Hematopoietic multipotent progenitor cell treated with erythropoietin and hydrocortisone succinate and interleukin-3 and kit ligand, for 15 days (in vitro differentiated cells): ENCODE measurements around the gene NIPAL4.
"Not testable (repeated sequence)": the region's sequence is repeated elsewhere in the genome, so short reads cannot be mapped to it uniquely, and the experiment has no call there.

Experiments
- DNase-seq: peaks from one replicate; pipeline ENCODE4 v3.0.0-alpha.2; 2015; ENCODE audit warnings: low spot score

NIPAL4 gene

GRCh38 chr5:157463621-157464518 is 3.9 kb downstream of the NIPAL4 start:
- no peak for DNase-seq

- no peak for DNase-seq
These were observed 4.6 kb downstream of the NIPAL4 start for GRCh38 chr5:157464519-157465171.

DNA sequence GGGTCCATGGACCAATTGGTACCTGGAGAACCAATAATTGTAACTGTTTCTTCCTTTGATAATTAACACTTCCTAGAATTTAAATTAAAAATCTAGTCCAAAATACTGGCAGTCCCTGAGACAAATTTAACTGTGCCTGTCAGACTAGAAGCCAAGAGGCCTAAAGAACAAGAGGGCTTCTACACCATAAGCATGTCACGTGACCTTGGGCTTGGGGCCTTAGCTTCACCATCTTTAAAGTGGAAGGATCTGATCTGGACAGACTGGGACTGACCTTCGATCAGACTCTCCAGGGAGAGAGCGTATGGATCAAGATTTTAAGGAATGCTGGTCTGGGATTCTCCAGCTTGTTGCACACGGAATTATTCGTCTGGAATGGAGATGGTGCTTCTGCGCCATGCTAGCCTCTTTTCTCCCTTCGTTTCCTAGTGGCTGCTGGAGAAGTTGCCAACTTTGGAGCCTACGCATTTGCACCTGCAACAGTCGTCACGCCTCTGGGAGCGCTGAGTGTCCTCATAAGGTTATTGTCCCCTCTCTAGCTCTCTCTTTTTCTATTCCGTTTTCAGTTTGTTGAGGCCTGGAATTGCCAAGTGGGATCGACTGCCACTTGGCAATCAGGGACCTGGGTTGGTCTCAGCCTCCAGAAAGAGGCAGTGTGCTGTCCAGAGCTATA is 8.4 kb downstream of the NIPAL4 start:
- no peak for DNase-seq

GRCh38 chr5:157469073-157469472 is 9.1 kb downstream of the NIPAL4 start:
- no peak for DNase-seq

- DNase-seq = no peak
These were observed 9.7 kb downstream of the NIPAL4 start for GRCh38 chr5:157469687-157470086.

- no peak for DNase-seq
These were observed 10.6 kb downstream of the NIPAL4 start for GRCh38 chr5:157470631-157471030.

DNA sequence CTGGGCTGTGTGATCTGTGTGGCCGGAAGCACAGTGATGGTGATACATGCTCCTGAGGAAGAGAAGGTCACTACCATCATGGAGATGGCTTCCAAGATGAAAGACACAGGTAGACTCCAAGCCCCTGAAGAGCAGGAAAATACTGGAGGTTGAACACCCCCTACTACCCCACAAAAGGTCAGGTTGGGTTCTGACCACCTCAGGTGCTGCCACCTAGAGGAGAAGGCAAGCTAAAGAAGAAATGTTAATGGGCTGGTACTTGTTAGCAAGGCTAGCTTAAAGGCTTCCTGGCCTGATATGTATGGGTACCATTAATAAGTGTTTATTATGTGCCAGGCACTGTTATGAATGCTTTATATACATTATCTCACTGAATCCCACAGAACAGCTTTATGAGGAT is 11.7 kb downstream of the NIPAL4 start:
- peak; percentile 10 for DNase-seq

DNA sequence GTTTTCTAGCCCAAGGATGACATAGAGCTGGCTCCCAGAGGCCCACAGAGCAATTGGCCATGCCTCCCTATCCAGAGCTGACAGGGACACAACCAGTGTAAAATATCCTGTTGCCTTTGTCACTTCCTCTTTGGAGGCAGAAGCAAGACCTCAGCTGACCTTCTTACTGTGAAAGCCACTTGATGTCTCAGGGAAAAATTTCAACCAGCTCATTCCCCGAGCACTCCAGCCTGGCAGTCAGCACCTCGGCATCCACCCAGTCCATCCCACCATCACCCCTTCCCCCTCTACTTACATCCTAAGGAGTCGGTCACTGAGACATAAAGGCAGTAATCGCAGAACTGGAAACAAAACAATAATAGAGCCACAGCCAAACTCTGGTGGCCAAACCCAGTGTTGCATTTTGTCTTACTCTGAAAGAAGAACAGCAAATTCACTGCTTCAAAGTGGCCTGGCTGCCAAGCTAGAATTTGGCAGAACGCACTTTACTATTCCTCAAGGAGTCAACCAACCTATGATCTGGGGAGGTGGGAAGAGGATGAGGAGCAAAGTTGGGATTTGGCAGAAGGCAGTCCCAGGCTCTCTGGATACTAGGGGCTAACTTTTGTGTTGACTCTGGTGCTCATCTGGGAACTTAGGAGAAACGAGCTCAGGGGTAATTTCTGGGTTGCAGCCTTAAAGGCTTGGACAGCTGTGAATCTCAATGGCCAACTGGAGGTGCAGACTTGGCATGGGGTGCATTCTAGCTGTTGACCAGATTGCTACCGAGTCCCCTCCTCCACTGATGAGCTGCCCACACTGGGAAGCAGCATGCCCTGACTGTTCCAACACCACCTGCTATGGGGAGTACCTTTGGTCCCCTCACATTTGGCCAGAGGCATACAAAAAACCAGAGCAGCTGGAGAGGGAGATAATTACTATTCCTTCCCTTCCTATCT is 13.6 kb downstream of the NIPAL4 start:
- DNase-seq = no peak

DNA sequence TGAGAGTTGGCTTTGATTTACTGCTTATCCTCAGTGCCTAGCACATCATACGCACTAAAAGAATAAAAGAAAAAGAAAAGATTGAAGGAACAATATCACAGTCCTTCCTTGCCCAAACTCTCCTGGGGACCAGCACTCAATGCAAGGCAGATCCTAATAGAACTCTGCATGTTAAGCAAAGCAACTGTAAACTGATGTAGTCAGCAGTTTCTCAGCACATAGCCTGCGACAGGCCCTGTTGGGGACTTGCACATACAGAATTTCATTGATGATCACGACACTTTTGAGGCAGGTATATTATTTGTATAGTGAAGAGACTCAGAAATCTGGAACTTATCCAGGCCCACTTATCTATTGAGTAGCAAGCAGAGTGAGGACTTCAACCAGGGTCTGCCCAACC is 15.4 kb downstream of the NIPAL4 start:
- no peak for DNase-seq

DNA sequence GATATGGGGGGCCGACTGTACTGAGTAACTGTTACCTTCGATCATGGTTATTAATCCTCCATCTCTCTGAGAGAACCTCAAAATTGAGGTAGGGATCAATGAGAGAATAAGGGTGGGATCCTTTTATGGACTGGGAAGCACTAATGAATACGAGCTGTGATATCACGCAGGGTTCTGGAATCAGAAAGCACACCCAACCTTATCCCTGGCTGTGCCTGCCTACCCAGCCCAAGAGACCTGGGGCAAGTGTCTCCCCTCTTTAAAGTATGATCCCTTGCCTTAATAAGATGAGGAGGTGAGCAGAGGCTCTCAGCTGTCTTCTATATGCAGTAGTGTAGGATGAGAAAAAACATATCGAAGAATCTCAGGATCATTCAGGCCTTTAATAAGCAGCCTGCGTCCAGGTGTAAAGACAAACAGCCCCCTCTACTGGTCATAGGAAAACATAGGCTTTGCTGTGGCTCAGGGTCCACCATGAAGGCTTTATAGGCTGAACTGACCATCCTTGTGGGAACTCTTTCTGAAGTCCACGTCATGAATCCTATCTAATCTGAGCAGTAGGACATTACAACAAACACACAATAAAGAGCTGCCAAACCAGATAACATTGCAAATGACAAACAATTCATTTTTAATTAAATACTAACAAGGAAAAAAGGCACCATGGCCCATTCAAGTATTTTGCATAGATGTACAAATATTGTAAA is 16.8 kb downstream of the NIPAL4 start:
- peak; percentile 52 for DNase-seq

GRCh38 chr5:157477814-157478494 is 17.9 kb downstream of the NIPAL4 start:
- no peak for DNase-seq

- DNase-seq = no peak
These were observed 18.7 kb downstream of the NIPAL4 start for GRCh38 chr5:157478726-157479125.

GRCh38 chr5:157479166-157479565 is 19.2 kb downstream of the NIPAL4 start:
- DNase-seq = no peak

DNA sequence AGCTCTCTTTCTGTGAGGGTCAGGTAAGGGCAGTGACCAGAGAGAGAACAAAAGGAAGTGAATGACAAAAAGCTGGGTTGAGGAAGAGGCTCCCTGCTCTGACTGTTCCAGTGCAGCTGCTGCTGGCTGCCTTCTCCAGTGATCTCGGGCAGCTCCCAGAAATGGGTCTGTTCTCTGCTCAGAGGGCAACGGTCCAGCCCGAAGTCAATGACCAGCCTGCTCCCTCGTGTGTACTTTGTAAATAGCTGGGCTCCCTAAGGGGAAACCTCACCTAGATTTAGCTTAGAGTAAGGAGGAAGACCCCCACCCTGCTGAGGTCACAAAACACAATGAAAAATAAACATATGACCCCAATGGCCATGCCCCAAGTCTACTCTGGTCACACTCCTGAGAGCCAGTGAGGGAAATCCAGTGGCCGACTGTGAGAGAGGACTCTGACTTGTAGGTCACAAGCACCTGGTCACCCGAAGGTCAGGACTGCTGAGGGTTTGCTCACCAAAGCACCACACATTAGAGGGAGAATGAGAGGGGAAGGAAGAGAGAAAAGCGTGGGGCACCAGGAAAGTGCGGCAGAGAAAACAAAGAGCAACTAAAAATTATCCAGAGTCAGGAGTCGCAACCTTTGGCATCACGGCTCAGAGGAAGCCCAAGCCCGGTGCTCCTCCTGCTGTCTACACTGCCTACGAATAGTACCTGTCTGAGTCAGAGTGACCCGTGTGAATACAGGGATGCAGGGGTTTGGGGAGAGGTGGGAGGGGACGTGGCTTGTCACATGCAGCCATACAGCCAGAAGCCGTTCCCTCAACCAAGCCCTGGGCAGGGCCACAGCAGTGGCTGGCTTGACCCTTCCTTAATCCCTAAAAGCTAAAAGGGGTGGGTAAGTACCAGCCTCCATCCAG is 19.8 kb downstream of the NIPAL4 start:
- no peak for DNase-seq

GRCh38 chr5:157481265-157481664 is 21.3 kb downstream of the NIPAL4 start:
- DNase-seq = no peak

DNA sequence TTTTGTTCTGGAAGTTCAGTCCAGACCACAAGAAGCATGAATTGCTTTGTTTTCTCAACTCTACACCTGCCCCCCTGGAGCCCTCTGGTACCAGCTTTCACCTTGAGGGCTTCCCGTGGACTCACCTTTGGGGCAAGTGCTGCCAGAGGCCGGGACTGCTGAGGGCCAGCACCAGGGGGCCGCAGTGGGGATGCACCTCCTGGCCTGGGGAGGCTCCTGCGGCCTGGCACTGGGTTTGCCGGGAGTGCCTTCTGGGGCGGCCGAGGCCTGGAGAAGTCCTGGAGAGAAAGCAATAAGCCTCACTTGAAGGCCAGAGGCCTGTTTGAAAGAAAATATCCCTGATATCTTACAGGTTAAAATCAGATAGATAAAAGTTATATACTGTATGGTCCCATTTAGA is 21.7 kb downstream of the NIPAL4 start:
- no peak for DNase-seq

- DNase-seq = not testable (repeated sequence)
These were observed 22.7 kb downstream of the NIPAL4 start for GRCh38 chr5:157482702-157483101.

GRCh38 chr5:157484768-157485167 is 24.8 kb downstream of the NIPAL4 start:
- no peak for DNase-seq

DNA sequence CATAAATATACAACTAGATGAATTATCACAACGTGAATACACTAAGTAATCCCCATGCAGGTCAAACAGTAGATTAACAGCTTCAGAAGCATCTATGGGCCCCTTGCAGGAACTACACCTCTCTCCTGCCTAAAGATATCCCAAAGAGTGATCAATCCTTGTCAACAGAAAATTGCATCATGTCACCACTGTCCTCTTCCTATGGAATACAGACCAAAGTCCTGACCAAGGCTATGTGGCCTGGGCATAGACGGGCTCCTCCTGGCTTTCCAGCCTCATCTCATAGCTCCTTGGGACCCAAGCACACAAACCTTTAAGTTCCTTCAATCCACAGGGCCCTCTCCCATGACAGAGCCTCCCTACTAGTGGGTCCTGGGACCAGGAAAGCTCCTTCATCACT is 25.3 kb downstream of the NIPAL4 start:
- DNase-seq = no peak

- no peak for DNase-seq
These were observed 25.8 kb downstream of the NIPAL4 start for GRCh38 chr5:157485811-157486210.
